GM19025 (cell line): ENCODE results near the gene NTHL1.
"Not testable (repeated sequence)": the region's sequence is repeated elsewhere in the genome, so short reads cannot be mapped to it uniquely, and the experiment has no call there.

Experiments
- ATAC-seq: cut with Tn5 transposase; IDR thresholded peaks from one replicate; pipeline ENCODE4 v1.9.1; 2021; ENCODE audit warnings: mild to moderate bottlenecking, low read depth, moderate library complexity; ENCODE audit not compliant: unreplicated experiment

NTHL1 gene

GRCh38 chr16:2015117-2015946 is 32.3 kb downstream of the NTHL1 start:
- no peak for ATAC-seq

DNA sequence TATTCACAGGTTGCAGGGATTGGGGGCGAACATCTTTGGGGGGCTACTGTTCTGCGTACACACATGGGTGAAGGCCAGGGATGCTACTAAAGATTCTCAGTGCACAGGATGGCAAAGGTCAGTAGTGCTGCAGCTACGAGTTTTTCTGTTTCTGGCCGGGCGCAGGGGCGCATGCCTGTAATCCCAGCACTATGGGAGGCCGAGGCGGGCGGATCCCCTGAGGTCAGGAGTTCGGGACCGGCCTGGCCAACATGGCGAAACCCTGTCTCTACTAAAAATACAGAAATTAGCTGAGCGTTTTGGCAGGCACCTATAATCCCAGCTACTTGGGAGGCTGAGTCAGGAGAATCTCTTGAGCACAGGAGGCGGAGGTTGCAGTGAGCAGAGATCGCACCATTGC is 34.1 kb downstream of the NTHL1 start:
- no peak for ATAC-seq

- not testable (repeated sequence) for ATAC-seq
These were observed 35.9 kb downstream of the NTHL1 start for GRCh38 chr16:2011726-2012125.

DNA sequence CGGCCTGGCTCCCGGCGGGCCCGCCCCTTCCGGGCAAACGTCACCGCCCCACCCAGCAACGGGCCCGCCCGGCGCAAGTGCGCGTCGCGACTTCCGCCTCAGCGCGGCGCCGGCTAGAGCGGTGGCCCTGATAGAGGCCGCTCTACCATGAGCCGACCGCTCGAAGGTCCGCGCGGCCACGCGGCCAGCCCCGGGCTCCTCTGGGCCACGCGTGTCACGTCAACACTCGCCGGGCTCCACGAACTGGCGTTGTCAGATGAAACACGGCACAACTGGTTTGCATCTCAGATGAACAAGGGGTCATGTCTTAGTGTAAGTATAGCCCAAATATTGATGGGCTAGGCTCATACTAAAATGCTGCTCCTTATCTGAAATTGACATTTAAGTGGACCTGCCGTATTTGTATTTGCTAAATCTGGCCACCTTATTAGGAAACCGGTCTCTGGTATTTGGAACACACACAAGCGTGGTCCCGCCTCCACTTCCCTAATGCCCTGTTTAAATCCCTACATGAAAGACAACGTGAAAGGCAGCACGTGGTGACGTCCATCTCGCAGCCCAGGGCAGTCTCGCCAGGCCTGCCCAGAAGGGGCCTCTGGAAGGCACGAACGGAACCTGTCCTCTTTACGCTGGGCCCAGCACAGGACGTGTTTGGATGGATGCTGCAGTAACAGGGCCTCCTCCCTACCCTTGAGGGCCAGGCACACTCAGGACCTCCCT is 37.7 kb downstream of the NTHL1 start, which contains the start of gene ZNF598:
Gene ZNF598, minus strand, starts transcription at position 31 of the 720 bp plus-strand sequence.
- peak; percentile 93 for ATAC-seq

DNA sequence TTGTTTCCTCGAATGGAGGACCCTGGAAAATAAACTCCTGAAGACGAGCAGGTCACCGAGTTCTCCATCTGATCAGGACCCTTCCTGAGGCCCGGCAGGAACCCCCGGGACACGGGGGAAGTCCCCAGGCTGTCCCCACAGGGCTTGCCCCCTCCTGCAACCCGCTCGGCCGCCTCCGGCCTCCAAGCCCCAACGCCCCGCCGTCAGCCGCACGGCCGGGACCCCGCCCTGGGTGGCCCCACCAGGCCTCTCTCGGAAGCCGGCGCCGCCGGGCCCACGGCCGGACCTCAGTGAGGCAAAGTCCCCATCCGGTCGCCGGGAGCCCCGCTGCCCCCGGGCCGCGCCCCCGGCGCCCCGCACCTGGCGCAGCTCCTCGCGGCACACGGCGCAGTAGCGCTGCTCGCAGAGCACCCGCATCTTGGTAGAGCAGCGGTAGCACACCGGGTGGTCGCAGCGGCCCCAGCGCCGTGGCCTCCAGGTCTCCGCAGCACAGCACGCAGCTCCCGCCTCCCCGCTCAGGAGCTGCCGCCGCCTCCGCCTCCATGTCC is 38.4 kb downstream of the NTHL1 start:
- ATAC-seq, result peak; percentile 22

GRCh38 chr16:2008631-2009163 is 38.9 kb downstream of the NTHL1 start:
- no peak for ATAC-seq

- no peak for ATAC-seq
These were observed 39.6 kb downstream of the NTHL1 start for GRCh38 chr16:2008009-2008526.

- ATAC-seq, result no peak
These were observed 40.4 kb downstream of the NTHL1 start for GRCh38 chr16:2007081-2007836.

DNA sequence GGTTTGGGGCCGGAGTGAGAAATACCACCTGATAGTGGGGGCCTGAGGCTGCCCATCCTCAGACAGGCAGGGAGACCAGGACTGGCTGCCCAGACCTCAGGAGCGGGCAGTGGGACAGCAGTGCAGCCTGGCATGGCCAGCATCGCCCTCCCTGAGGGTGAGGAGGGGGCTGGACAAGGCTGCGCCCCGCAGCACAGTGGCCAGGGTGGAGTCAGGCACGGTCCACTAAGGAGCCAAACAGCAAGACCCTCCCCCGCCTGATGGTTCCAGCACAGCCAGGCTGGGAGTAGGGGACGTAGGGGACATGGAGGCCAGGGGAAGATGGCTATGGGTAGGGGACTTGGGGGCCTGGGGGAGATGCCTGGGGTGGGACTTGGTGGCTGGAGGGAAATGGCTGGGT is 41.3 kb downstream of the NTHL1 start:
- ATAC-seq, result no peak

- ATAC-seq, result no peak
These were observed 42.0 kb downstream of the NTHL1 start for GRCh38 chr16:2005646-2006045.

DNA sequence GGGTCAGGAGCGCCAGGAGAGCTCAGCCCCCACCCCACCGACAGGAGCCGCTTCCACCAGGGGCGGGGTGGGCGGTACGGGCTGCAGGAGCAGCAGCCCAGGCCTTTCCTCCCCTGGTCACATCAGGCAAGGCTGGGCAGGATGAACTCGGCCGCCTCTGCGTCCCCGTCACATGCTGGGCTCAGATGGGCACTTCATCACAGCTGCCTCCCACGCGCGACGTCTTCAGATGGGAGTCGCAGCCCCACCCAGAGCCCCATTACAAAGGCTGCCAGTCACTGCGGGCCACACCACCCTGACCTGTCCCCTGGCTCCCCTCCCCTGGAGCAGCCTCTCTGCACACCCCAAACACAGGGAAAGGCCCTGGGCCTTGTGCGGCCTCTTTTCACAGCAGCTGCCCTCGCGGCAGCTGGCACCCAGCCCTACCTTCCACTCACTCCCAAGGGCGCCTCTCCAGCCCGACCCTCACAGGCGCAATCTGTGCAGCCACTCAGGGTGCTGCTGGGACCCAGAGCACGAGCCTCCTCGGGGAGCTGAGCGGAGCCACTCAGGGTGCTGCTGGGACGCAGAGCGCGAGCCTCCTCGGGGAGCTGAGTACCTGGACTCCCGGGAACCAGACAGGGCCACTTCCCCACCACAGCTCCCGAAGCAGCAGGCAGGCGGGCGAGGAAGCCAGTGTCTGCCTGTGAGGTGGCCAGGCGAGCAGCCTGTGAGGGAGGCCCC is 42.7 kb downstream of the NTHL1 start:
- no peak for ATAC-seq

DNA sequence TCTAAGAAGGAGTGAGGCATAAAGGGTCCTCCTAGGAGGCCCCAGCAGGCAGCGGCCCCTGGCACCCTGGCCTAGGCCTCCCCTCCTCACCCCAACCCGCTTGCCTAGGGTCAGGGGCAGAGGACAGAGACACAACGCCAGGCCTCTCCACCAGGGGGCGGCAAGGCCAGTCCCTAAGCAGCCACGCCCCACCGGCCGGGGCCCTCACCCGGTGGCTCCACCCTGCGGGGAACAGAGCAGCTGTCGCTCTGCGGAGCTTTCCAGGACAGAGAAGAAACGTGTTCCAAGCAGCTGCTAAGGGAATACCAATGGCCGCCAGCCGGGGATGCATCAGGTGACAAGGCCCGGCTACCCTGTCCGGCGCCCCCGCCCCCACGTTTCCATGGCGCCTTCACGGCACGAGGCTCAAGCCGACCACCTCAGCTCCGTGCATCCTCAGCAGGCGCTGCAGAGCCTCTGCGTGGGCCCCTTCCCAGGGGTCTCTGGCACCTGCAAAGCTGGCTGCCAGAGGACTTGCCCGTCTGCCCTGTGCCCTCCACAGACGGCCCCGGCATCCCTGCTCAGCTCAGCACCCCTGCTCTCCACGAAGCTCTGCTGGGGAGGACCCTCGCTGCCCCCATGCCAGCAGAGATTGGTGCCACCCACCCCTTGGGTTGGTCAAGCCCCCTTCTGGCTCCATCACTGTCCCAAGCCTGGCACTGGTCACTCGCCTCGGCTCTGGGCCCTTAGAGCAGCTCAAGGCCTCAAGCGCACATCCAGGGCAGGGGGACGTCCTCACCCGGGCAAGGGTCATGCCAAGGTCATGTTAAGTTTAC is 43.6 kb downstream of the NTHL1 start:
- peak; percentile 85 for ATAC-seq

GRCh38 chr16:2003231-2003826 is 44.3 kb downstream of the NTHL1 start:
- ATAC-seq, result no peak

DNA sequence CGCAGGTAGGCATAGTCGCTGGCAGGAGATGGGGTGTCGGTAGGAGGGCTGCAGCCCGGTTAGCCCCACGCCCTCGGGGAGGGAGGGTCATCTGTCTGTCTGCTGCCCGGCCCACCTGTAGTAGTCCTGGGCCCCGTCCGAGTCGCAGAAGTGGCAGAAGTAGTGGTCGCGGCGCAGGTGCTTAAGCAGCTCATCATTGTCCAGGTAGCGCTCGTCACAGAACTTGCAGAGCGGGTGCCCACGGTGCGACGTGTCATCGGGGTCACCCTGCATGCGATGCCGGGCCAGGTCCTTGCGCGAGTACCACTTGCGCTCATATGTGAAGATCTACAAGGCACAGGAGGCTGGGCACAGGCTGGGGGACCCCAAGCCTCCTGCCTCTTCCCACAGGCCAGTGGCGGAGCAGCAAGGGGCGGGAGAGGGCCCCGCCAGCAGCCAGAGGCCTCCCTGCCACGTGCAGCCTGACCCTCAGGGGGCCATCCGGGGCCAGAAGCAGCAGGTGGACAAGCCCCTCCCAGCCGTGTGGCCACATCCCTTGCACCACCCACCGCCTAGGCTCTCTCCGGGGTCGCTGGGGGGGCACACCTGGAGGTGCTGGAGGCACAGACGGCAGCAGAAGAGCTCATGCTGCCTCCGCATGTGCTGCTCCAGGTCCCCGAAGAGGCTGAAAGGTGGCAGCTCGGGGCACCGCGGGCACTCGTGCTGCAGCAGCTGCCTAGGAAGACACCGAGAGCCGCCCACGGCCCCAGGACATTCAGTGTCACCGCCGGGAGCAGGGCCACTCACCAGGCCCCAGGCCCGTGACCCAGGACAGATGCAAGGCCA is 45.0 kb downstream of the NTHL1 start:
- ATAC-seq, result no peak

DNA sequence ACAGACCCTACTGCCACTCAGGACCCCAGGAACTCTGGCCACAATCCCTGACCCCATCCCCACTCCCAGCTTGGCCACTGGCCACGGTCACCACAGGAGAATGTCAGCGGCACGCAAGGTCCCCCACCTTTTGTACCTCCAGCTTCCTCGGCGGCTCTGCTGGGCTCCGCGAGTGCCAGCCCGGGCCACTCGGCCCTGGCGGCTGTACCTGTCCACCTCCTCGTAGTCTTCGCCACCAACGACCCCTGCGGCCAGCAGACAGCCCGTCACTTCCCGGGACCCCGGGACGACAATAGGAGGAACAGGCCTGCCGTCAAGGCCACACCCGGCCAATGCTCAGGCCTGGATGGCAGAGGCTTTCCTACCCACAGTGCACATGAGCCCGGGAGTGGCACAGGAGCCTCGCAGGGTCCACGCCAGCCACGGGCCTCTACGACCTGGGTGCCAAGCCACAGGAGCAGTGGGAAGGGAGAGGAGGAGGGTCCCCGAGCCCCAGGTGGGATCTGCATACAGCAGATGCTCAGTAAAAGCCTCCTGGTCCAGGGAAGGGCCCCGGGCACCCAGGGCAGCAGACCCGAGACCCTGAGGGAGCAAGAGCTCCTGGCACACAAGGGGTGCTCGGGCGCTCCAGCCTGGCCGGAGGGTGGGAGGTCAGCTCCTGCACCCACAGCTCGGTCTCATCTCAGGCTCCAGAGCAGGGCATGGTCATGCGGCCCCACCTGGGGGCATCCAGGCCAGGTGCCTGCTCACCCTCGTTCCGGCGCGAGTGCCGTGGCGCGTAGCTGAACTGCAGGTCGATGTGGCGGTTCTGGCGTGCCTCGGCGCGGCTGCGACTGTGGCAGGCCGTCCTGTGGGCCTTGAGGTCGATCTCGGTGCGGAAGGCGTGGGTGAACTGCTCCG is 45.9 kb downstream of the NTHL1 start:
- ATAC-seq, result no peak

GRCh38 chr16:2001035-2001434 is 46.6 kb downstream of the NTHL1 start:
- ATAC-seq, result no peak
